HUES48 (cell line): ENCODE data around the gene AFF4.

Experiments
- H3K27ac ChIP-seq: one replicate; pipeline ENCODE4 v1.7.0; 2013; ENCODE audit warnings: low read depth, low read length, inconsistent platforms
- H3K27me3 ChIP-seq: 2 replicates; pipeline ENCODE4 v1.6.1; 2013; ENCODE audit warnings: mild to moderate bottlenecking, low read length; ENCODE audit not compliant: control insufficient read depth, insufficient read depth
- H3K36me3 ChIP-seq: 2 replicates; pipeline ENCODE4 v1.6.1; 2013; ENCODE audit warnings: low read length; ENCODE audit not compliant: control insufficient read depth, insufficient read depth
- H3K4me1 ChIP-seq: 2 replicates; pipeline ENCODE4 v1.6.1; 2013; ENCODE audit warnings: mild to moderate bottlenecking, low read length; ENCODE audit not compliant: control insufficient read depth, insufficient read depth
- H3K4me3 ChIP-seq: 2 replicates; pipeline ENCODE4 v1.5.1; 2013; ENCODE audit warnings: mild to moderate bottlenecking, low read depth, low read length
- H3K9ac ChIP-seq: 2 replicates; pipeline ENCODE4 v1.6.1; 2013; ENCODE audit warnings: mild to moderate bottlenecking, low read depth, low read length, moderate library complexity
- H3K9me3 ChIP-seq: 2 replicates; pipeline ENCODE4 v1.6.1; 2013; ENCODE audit warnings: low read length; ENCODE audit not compliant: control insufficient read depth, insufficient read depth

Gene AFF4

GRCh38 chr5:132826424-132827082 is 136.9 kb downstream of the AFF4 start:
- Histone ChIP-seq H3K4me1 (peaks cover 3% of the 10 kb centered on the region), H3K36me3 (no peaks in the 10 kb centered on the region), H3K9ac (no peak overlapping the region), H3K4me3 (peak overlapping the region; percentile 59; the same call in 1 of the 2 replicates), H3K9me3 (no peaks in the 10 kb centered on the region), H3K27ac (no peak overlapping the region), H3K27me3 (peaks cover 82% of the 10 kb centered on the region)

DNA sequence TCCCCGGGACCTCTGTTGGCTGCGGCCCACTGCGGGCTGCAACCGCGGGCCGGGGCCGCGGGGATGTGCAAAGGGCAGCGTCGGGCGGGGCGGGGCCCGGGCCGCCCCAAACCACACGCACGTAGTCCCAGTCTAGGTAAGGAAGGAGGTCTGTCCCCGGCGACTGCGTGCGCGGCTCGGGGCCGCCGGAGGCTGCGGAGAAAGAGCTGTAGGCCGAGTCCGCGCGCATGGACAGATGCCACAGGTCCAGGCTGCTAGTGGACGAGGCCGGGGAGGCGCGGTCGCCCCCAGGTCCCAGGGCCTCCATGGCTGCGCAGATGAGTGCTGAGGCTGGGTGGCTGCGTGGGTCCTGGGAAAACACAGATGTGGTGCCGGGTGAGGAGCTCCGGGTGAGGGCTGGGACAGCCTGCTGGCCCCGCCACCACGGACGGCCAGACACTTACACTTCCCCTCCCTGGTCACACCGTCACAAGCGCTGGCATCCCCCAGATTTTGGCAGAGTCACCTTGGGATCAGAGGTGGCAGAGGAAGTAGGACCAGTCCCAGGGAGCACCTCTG is 137.5 kb downstream of the AFF4 start:
- peaks cover 3% of the 10 kb centered on the region for H3K4me1 ChIP-seq
- no peaks in the 10 kb centered on the region for H3K9me3 ChIP-seq
- H3K27ac ChIP-seq = no peak overlapping the region
- H3K9ac ChIP-seq = no peak overlapping the region
- peak overlapping the region; percentile 59 for H3K4me3 ChIP-seq
- H3K27me3 ChIP-seq = peaks cover 76% of the 10 kb centered on the region
- no peaks in the 10 kb centered on the region for H3K36me3 ChIP-seq
